GM12865 (cell line): Measurements from ENCODE around the gene CDC42BPB.

Source experiments
- DNase-seq: peaks from one replicate; pipeline ENCODE4 v3.0.0; 2010; ENCODE audit warnings: low read depth
- H3K4me3 ChIP-seq: 2 replicates; pipeline ENCODE4 v1.5.1; 2011; ENCODE audit warnings: mild to moderate bottlenecking, low read depth, low read length, control low read depth
- TF ChIP-seq, protein P1 (sequence below): IDR thresholded peaks from 2 replicates; pipeline ENCODE4 v1.5.1; 2011; ENCODE audit warnings: low read length, control low read depth, low read depth, inconsistent platforms; ENCODE audit not compliant: insufficient read depth; ENCODE audit errors: missing control alignments

The CDC42BPB gene

DNA sequence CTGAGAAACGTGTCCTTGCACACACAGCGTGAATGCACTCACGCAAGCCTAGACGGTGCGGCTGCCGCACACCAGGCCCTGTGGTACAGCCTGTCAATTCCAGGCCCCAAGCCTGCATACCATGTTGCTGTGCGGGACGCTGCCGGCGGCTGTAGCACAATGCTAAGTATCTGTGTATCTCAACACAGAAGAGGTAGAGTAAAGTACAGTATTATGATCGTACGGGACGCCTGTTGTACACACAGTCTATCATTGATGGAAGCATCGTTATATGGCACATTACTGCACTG, 89.9 kb downstream of the CDC42BPB start:
- TF ChIP-seq, protein P1, sequence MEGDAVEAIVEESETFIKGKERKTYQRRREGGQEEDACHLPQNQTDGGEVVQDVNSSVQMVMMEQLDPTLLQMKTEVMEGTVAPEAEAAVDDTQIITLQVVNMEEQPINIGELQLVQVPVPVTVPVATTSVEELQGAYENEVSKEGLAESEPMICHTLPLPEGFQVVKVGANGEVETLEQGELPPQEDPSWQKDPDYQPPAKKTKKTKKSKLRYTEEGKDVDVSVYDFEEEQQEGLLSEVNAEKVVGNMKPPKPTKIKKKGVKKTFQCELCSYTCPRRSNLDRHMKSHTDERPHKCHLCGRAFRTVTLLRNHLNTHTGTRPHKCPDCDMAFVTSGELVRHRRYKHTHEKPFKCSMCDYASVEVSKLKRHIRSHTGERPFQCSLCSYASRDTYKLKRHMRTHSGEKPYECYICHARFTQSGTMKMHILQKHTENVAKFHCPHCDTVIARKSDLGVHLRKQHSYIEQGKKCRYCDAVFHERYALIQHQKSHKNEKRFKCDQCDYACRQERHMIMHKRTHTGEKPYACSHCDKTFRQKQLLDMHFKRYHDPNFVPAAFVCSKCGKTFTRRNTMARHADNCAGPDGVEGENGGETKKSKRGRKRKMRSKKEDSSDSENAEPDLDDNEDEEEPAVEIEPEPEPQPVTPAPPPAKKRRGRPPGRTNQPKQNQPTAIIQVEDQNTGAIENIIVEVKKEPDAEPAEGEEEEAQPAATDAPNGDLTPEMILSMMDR = no peak
- DNase-seq = no peak
- no peak overlapping the region for H3K4me3 ChIP-seq

DNA sequence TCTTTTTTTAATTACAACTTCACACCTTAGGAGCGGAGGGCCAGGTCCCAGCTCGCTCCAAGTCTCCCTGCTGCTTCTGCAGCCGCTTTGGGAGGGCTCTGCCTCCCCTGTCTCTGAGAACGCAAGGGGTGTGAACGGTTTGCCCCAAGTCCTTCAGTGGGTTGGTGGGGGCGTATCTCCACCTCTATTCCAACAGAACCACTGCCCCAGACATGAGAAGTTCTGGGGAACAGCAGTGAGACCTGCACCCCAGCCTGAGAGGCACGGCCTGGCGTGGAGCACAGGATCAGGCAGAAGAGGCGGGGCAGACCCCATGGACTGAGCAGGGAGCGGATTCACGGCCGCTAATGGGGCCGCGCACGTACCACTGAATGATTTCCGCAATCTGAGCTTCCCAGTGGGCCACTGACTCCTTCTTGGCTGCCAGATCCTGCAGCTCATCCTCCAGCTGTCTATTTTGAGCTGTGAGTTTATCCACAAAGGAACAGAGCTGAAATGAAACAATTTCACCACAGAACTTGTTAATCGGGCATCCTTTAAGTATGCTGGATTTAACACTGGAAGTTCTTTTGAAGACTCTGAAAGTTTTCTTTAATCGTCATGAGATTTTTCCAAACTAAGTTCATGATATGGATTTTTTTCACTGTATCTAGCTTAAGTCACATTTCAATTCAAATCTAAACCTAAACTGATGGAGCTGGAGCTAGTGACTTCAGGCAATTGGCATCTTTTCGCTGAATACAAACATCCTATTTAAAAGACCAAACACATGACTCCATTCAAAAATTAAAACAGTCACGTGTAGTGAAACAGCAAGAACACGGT, 90.5 kb downstream of the CDC42BPB start:
- H3K4me3 ChIP-seq = no peak overlapping the region
- TF ChIP-seq, protein P1 = no peak
- DNase-seq = no peak

DNA sequence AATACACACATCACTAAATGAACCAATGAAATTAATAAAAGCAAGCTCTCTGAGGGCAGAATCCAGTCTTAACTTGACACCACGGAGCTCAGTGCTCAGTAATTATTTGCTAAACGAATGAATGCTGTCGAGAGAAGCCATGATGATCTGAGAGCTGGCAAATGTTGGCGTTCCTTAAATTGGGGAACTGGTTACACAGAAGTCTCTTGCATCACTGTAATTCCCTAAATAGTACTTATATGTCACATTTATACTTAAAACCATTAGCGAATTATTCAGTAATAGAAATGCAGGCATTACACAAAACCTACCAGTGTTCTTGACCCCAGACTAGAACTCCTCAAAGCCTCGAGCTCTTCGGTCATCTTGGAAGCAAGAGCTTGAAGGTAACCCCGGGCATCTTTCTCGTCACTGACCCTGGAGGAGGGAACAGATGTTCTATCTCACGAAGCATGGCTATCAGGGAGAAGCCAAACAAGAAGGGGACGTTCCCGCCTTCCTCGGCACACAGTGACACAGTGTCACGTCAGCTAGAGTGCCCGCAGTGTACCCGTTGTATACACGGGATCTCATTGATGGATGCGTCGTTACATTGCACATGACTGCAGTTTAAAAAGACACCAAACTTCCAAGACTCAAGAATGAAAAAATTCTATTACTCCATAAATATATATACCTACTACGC, 91.2 kb downstream of the CDC42BPB start:
- TF ChIP-seq, protein P1 = no peak
- DNase-seq = no peak

DNA sequence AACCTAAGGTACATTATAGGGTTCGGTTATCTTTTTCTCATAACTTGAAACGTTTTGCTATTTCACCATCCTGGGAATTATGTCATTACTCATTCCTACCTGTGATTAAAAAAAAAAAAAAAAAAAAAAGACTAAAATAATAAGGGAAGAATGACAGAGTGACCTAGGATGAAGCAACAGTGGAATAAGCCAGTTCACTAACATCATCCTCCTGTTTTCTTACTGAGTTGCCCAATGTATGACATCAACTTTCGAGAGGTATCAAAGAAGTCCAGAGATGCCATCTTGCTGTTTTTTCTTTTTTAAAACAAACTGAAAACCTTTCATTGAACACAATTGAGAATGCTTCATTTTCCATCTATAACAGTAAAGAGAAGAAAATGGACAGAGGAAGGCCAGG, 92.1 kb downstream of the CDC42BPB start:
- TF ChIP-seq, protein P1 = no peak
- no peak overlapping the region for H3K4me3 ChIP-seq
- DNase-seq = no peak

More for the DNA sequence above, 91.2 kb downstream of the CDC42BPB start:
- no peak overlapping the region for H3K4me3 ChIP-seq

DNA sequence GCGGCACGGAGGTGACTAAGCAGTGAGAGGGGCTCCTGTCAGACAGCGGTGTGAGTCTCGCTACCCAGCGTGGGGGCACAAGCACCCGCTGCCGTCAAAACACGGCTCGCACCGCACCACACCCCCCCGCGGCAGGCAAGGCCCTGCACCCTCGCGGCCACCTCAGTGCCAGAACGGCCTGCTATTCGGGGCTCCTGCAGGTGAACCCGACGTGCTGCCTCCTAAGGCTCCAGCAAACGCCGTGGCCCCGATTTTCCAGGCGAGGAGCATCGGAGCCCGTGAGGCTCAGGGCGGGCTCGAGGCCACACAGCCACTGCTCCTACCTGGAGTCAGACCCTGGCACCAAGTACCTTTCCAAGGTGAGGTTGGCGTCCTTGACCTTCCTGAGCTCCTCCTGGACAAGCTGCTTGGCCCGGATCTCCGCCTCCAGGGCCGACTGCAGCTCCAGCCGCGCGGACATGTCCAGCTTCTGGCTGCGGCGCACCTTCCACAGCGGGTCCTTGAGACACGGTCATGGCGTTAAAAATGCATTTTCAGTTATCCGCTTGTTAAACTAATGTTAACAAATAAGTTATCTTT, 93.1 kb downstream of the CDC42BPB start:
- TF ChIP-seq, protein P1 = no peak
- no peak overlapping the region for H3K4me3 ChIP-seq
- no peak for DNase-seq

DNA sequence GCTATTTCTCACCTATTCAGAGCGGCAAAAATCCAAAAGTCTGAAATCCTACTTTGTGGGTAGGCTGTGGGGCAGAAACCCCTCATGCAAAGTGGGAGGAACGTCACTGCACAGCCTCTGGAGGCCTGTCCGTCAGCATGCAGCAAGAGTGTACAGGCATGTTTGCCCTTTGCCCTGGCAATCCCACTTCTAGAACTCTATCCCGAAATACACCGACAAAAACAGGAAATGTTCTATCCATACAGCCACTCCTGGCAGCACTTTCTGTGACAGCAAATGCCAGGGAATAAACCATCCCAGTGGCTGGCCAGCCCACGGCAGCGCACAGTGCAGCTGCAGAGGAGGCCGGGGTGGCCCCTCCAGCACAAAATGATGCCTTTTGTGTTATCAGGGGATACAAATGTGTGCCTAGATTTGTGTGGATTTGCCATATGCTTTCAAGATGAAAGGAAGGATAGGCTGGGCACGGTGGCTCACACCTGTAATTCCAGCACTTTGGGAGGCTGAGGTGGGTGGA, 95.2 kb downstream of the CDC42BPB start:
- H3K4me3 ChIP-seq = no peak overlapping the region
- TF ChIP-seq, protein P1 = no peak
- DNase-seq = no peak
